SK-MEL-5 (cell line): ENCODE results near the gene SLC38A3. TPM values are rescaled to one million over a fixed set of nuclear protein-coding genes. Genes with fewer than 3 reads are reported as not detected.
"Not testable (repeated sequence)": the region's sequence is repeated elsewhere in the genome, so short reads cannot be mapped to it uniquely, and the experiment has no call there.

Experiments used
- DNase-seq: peaks from one replicate; pipeline ENCODE4 v3.0.0-alpha.2; 2016; ENCODE audit warnings: low read depth, low spot score
- in situ Hi-C: cut with HindIII; loops from 2 replicates; pipeline ENCODE4 v1.10.0; 2016; ENCODE audit warnings: low sequenced_read_pairs, high pct_unique_total_duplicates, low pct_unique_long_range_greater_than_20kb
- total RNA-seq: library from RNA; depleted of rRNA; stranded (reverse); fragments of >200 nt; shearing (Covaris generic); gene quantifications from 2 replicates; pipeline ENCODE4 v1.2.3, GENCODE V29; 2014

SLC38A3 gene
- total RNA-seq, 1 experiment from 2014 or later: 0.42 TPM

DNA sequence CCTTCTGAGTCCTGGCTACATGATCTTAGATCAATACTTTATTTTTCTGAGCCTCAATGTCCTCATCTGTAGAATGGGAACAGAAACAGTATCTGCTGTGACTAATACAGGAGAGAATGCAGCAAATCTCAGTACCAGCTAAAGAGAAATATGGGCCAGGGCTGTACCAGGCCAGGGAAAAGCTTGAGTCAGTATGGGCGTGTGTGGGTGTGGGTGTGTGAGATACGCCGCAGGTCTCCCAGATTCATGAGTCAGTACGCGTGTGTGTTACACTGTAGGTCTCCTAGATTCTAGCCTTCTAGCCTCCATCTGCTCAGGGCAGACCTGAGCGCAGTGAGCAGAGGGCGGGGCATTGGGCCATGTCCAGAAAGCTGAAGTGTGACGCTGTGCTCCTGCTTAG lies 46.1 kb downstream of the SLC38A3 start:
- in situ Hi-C loops: no loop called here
- DNase-seq: no peak

- in situ Hi-C loops: no loop called here
- no peak for DNase-seq
Observed at GRCh38 chr3:50254577-50255250, 49.6 kb downstream of the SLC38A3 start.

- in situ Hi-C loops: no loop called here
- DNase-seq: no peak
Observed at GRCh38 chr3:50255251-50255615, 50.2 kb downstream of the SLC38A3 start.

DNA sequence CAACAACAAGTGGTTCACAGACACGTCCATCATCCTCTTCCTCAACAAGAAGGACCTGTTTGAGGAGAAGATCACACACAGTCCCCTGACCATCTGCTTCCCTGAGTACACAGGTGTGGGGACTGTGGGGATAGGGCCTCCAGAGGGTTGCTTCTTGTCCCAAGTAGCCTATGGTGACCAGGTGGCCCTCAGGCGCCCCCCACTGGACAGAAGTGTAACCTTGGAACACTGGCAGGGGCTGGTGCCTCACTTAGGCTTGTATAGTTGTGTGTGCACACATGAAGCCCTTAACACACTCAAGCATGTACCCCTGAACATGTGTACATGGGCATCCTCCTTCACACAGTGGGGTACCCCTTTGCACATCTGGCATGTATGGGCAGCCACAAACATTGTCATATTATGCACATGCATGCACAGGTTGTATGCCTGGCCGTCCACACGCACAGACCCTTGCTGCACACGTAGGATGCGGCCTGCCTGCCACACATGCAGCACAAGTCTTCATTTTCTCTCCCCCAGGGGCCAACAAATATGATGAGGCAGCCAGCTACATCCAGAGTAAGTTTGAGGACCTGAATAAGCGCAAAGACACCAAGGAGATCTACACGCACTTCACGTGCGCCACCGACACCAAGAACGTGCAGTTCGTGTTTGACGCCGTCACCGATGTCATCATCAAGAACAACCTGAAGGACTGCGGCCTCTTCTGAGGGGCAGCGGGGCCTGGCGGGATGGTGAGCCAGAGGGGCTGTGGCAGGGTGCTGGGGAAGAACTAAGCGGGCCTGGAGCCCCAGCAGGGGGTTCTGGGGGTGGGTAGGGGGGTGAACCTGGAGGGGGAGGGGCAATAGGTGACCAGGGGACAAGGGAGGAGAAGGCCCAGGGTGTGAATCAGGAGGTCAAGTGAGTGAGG lies 52.2 kb downstream of the SLC38A3 start:
- in situ Hi-C loops: no loop called here
- DNase-seq: peak; percentile 59

GRCh38 chr3:50258029-50258680 lies 53.1 kb downstream of the SLC38A3 start:
- DNase-seq: no peak
- in situ Hi-C loops: no loop called here

DNA sequence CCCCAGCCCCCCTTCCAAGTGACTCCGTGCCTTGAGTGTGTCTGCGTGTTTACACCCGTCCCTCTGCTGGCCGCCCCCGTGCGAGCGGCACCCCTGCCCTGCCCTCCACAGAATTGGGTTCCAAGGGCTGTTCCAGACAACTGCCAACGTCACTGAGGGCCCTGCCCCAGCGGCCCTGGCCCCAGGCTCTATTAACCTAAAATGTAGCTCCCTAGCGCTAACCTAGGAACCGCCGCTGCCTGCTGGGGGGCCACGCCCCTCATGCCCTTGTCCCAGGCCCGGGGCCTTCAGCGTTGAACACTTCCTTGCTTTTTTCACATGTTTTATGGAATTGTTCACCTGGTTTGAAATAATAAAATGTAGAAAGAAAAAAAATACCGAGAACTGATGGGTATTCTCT lies 53.9 kb downstream of the SLC38A3 start:
- in situ Hi-C loops: no loop called here
- no peak for DNase-seq

GRCh38 chr3:50259432-50260026 lies 54.5 kb downstream of the SLC38A3 start:
- in situ Hi-C loops: no loop called here

GRCh38 chr3:50260027-50260941 lies 55.2 kb downstream of the SLC38A3 start:
- in situ Hi-C loops: no loop called here
- peak; percentile 94 for DNase-seq

More at GRCh38 chr3:50259432-50260026, 54.5 kb downstream of the SLC38A3 start:
- DNase-seq: no peak

GRCh38 chr3:50260942-50261441 lies 55.9 kb downstream of the SLC38A3 start:
- in situ Hi-C loops: no loop called here
- DNase-seq: no peak

DNA sequence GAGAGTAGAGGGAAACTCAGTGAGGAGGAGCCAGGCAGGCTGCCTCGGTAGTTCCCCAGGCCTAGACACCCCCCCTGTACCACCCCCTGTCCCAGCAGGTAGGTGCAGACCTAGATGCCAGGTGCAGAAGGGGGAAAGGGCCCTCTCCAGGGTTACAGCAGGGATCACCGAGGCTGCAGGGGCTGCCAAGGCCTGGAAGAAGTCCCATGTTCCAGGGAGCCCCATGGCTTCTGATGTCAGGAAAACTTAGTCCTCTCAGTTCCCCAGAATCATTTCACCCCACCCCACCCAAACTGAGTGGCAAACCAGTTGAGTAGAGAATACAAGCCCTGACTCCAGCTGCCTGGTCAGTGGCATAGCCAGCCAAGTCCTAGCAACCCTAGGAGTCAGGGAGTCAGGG lies 56.4 kb downstream of the SLC38A3 start:
- in situ Hi-C loops: no loop called here
- DNase-seq: no peak

DNA sequence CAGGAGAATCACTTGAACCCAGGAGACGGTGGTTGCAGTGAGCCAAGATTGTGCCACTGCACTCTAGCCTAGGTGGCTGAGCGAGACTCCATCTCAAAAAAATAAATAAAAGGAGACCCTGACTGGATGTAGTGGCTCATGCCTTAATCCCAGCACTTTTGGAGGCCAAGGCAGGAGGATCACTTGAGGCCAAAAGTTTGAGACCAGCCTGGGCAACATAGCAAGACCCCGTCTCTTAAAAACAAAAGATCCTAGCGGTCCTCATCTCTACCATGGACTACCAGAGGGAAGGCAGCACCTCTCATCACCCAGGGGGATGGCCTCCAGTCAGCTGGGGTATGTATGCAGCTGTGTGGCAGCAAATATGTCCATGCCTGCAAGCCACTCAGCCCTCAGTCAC lies 57.1 kb downstream of the SLC38A3 start:
- DNase-seq, in situ Hi-C loops: not testable (repeated sequence)

DNA sequence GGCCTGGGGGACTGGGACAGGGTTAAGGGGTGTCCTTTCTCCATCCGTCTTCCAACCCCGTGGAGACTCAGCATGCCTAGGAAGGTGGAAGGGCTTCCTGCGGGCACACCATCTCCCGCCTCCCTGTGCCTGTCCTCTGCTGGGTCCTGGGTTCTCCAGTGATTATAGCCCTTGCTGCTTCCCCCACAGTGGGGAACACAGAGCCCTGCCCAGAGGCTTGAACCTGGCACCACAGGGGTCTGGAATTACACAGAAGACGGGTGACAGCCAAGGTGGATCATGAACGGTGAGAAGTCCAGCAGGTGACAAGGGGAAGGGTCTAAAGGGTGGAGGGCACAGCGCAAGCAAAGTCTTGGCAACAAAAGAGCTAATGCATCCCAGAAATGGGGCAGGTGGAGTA lies 57.7 kb downstream of the SLC38A3 start:
- DNase-seq: no peak
- in situ Hi-C loops: no loop called here

DNA sequence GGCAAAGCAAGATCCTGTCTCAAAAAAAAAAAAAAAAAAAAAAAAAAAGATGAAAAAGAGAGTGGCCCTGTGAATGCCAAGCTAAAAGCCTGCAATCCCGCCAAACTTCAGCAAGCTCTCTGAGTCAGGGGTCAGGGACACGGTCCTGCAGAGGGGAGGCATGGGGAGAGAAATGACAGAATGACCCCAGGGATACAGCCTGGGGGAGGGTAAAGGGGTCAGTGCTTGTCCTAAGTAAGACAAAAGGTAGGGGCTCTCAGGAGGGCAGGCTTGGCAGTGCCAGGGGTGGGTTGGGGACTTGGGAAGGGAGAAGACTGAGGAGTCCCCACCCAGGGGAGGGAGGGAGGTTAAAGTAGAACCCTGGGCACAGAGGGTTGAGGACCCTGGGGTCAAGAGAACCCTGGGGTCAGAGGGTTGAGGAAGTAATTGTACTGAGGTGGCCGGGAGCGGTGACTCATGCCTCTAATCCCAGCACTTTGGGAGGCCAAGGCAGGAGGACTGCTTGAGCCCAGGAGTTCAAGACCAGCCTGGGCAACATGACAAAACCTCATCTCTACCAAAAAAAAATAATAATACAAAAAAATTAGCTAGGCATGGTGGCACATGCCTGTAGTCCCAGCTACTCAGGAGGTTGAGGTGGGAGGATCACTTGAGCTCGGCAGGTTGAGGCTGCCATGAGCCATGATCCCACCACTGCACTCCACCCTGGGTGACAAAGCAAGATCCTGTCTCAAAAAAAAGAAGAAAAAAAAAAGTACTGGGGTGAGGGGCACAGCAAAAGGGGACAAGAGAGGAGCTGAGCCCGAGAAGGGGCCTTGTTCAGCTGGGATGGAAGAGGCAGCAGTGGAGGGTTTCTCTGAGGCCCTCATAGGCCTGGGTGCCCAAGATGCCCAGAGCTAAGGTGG lies 58.7 kb downstream of the SLC38A3 start:
- in situ Hi-C loops: no loop called here
- DNase-seq: no peak

GRCh38 chr3:50264383-50264963 lies 59.4 kb downstream of the SLC38A3 start:
- no peak for DNase-seq
- in situ Hi-C loops: no loop called here

DNA sequence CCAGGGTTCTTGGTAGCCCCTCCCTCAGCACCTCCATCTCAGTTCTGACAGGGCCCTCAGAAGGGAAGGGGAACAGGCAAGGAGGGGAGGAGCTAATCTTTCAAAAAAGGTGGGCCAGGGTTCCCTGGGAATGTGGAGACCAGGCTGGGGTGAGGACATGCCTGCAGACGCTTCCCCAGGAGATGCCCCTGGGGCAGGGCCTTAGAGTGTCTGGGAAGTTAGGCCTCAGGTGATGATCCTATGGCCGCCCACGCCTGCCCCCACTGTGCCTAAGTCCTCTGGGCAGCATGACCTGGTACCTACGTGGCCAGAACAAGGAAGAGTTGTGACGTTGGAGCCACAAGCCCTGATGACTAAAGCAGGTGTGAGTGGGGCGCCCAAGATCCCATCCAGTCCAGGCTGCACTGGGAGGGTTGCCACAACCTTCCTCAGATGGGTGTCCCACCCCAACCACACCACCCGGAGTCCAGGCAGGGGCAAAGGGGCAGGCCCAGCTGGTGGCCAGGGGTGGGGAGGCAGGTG lies 60.0 kb downstream of the SLC38A3 start:
- DNase-seq: no peak
- in situ Hi-C loops: no loop called here

DNA sequence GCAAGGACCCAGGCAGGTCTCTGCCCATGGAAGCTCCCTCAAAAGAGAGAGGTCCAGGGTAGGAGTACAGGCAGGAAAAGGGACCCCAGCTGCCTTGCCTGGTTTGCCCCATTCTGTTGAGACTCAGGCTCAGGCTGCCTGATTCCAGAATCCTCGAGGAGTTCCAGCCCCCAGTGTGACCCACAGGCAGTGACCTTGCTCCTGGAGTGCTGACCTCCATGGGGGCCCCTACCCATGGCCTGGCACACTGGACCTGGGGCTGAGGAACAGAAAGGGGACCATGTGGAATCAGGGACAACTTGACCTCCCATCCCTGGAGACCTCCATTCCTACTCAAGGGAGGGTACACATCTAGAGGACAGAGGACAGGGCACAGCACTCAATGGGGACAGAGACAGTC lies 60.5 kb downstream of the SLC38A3 start:
- no peak for DNase-seq
- in situ Hi-C loops: no loop called here
